K562 (cell line): Measurements from ENCODE around the gene FASTK. TPM values are rescaled to one million over a fixed set of nuclear protein-coding genes. Genes with fewer than 3 reads are reported as not detected.
A peak's percentile ranks its signal among the peaks of the same experiment; 100 is the strongest.

Experiments used
- ASH1L ChIP-seq: fragments of 450-650 bp; IDR thresholded peaks from 2 replicates; pipeline ENCODE4 v1.6.1; 2018; ENCODE audit warnings: borderline replicate concordance, mild to moderate bottlenecking, low read depth; ENCODE audit not compliant: partially characterized antibody
- BRF1 ChIP-seq: IDR thresholded peaks from 3 replicates; pipeline ENCODE4 v1.6.1; 2011; ENCODE audit warnings: borderline replicate concordance, mild to moderate bottlenecking; ENCODE audit not compliant: insufficient read length; ENCODE audit errors: extremely low read depth
- ELF2 ChIP-seq: fragments of 250-450 bp; sonication (Bioruptor Pico); IDR thresholded peaks from 2 replicates; pipeline ENCODE4 v1.5.0; 2021; ENCODE audit warnings: mild to moderate bottlenecking
- FIP1L1 ChIP-seq: fragments of 200-400 bp; formaldehyde crosslinking; IDR thresholded peaks from 2 replicates; pipeline ENCODE4 v1.6.1; 2018; ENCODE audit warnings: mild to moderate bottlenecking, low read depth, low read length; ENCODE audit not compliant: poor library complexity, severe bottlenecking
- GATA2 ChIP-seq: sonication (generic); formaldehyde crosslinking; IDR thresholded peaks from 2 replicates; pipeline ENCODE4 v1.4.0; 2020; ENCODE audit warnings: mild to moderate bottlenecking, missing genetic modification reagents
- HDGF ChIP-seq: fragments of 450-650 bp; IDR thresholded peaks from 2 replicates; pipeline ENCODE4 v1.6.1; 2016
- KAT8 ChIP-seq: fragments of 450-650 bp; IDR thresholded peaks from 2 replicates; pipeline ENCODE4 v1.6.1; 2016; ENCODE audit warnings: low read depth, mild to moderate bottlenecking
- PHTF2 ChIP-seq: fragments of 250-450 bp; sonication (Bioruptor Pico); IDR thresholded peaks from 2 replicates; pipeline ENCODE4 v1.5.0; 2021; ENCODE audit warnings: mild to moderate bottlenecking
- PML ChIP-seq: IDR thresholded peaks from 2 replicates; pipeline ENCODE4 v1.6.1; 2012; ENCODE audit warnings: low read length, inconsistent platforms
- SIN3A ChIP-seq, 2 experiments: fragments of 150-350 bp in 1 of 2; IDR thresholded peaks; 2 replicates each; pipeline ENCODE4 v1.6.1; 2011 to 2016; ENCODE audit warnings: borderline replicate concordance in 2 of 2, low read depth in 2 of 2, low read length in 2 of 2, mild to moderate bottlenecking in 2 of 2, moderate library complexity in 2 of 2; ENCODE audit not compliant: control insufficient read depth in 1 of 2
- SMAD4 ChIP-seq: fragments of 250-450 bp; sonication (Bioruptor Pico); conservative IDR thresholded peaks from 2 replicates; pipeline ENCODE4 v1.8.0; 2021; ENCODE audit warnings: inconsistent platforms, mild to moderate bottlenecking, moderate library complexity
- SMARCA4 ChIP-seq: fragments of 450-650 bp; IDR thresholded peaks from 2 replicates; pipeline ENCODE4 v1.6.1; 2016
- SREBF2 ChIP-seq: sonication (generic); formaldehyde crosslinking; IDR thresholded peaks from 2 replicates; pipeline ENCODE4 v1.4.0; 2020; ENCODE audit warnings: mild to moderate bottlenecking, missing genetic modification reagents
- ZNF445 ChIP-seq: fragments of 250-450 bp; sonication (Bioruptor Pico); IDR thresholded peaks from 2 replicates; pipeline ENCODE4 v1.4.0; 2020; ENCODE audit warnings: low read depth, mild to moderate bottlenecking, moderate library complexity
- polyA plus RNA-seq, 8 experiments: library from polyadenylated mRNA; depleted of rRNA in 4 of 8; stranded (reverse) in 5 of 8; unstranded in 3 of 8; fragments of >200 nt; fragmentation: Nextera tagmentation in 2 of 8; fragmentation: Illumina TruSeq in 1 of 8; extraction: Ambion mirVana in 2 of 8; extraction: Trizol in 1 of 8; gene quantifications; 2 replicates each; pipeline versions ENCODE4 v1.2.1 to v1.2.3, GENCODE V29; 2011 to 2014; ENCODE audit warnings: inconsistent platforms in 1 of 8, missing spikeins in 1 of 8
- total RNA-seq, 7 experiments: library from RNA; depleted of rRNA in 6 of 7; stranded (reverse); fragments of >200 nt in 6 of 7; fragmentation: Illumina TruSeq in 2 of 7; extraction: Trizol in 2 of 7; gene quantifications; 2 replicates each; pipeline versions ENCODE4 v1.2.1 to v1.2.3, GENCODE V29; 2011 to 2021; ENCODE audit warnings: low replicate concordance in 1 of 7
- TF ChIP-seq, protein P1 (sequence below): fragments of 250-450 bp; sonication (Bioruptor Pico); IDR thresholded peaks from 2 replicates; pipeline ENCODE4 v1.8.0; 2022; ENCODE audit warnings: inconsistent platforms
- TF ChIP-seq, protein P2 (sequence below): sonication (generic); formaldehyde crosslinking; IDR thresholded peaks from 2 replicates; pipeline ENCODE4 v1.9.0; 2022; ENCODE audit warnings: mild to moderate bottlenecking, missing genetic modification reagents
- TF ChIP-seq, protein P3 (sequence below): fragments of 250-450 bp; sonication (Bioruptor Pico); IDR thresholded peaks from 2 replicates; pipeline ENCODE4 v1.5.0; 2021; ENCODE audit warnings: mild to moderate bottlenecking, moderate library complexity
- TF ChIP-seq, protein P4 (sequence below): sonication (generic); formaldehyde crosslinking; IDR thresholded peaks from 2 replicates; pipeline ENCODE4 v1.4.0; 2020; ENCODE audit warnings: mild to moderate bottlenecking, missing genetic modification reagents
- TF ChIP-seq, protein P5 (sequence below): IDR thresholded peaks from 2 replicates; pipeline ENCODE4 v1.6.1; 2011; ENCODE audit warnings: borderline replicate concordance, low read depth, mild to moderate bottlenecking, moderate library complexity, low read length; ENCODE audit not compliant: insufficient read depth, poor library complexity, severe bottlenecking

Gene FASTK
- total and polyA plus RNA-seq, 9 of the 15 experiments (the other 6 are each of a cell fraction or from before 2014, with no cell fraction given), result 0.51 to 150 (median 48.2) TPM

DNA sequence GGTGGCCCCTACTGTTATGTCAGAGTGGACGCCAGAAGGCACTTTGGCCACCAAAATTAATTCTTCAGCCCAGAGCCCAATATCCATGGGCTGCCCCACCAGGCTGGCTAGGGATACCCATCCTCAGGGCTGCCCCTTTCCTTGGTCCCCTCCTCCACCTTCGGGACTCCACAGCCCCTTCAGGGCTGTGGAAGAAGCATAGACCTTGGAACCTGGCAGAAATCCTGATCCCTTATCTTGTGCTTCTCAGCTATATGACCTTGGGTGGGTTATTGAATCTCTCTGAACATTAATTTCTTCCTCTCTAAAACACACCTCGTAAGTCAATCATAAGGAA is 3.2 kb upstream of the FASTK start (continued):
- TF ChIP-seq, protein P1, sequence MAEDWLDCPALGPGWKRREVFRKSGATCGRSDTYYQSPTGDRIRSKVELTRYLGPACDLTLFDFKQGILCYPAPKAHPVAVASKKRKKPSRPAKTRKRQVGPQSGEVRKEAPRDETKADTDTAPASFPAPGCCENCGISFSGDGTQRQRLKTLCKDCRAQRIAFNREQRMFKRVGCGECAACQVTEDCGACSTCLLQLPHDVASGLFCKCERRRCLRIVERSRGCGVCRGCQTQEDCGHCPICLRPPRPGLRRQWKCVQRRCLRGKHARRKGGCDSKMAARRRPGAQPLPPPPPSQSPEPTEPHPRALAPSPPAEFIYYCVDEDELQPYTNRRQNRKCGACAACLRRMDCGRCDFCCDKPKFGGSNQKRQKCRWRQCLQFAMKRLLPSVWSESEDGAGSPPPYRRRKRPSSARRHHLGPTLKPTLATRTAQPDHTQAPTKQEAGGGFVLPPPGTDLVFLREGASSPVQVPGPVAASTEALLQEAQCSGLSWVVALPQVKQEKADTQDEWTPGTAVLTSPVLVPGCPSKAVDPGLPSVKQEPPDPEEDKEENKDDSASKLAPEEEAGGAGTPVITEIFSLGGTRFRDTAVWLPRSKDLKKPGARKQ (CRISPR knock-in tag), result no peak
- TF ChIP-seq ASH1L (no peak), BRF1 (no peak), SREBF2 (CRISPR knock-in tag) (peak; percentile 96), HDGF (no peak), SMARCA4 (no peak), GATA2 (CRISPR knock-in tag) (peak; percentile 33; the same call in 1 of the 2 replicates), ELF2 (CRISPR knock-in tag) (no peak), FIP1L1 (no peak), SIN3A (IDR thresholded peaks at IDR 0.05; ENCODE audit: borderline replicate concordance in 2 of 2, control insufficient read depth in 1 of 2, low read depth in 2 of 2, low read length in 2 of 2) (no peak), PML (0 out of 2 replicates have a peak, but pooled peaks have one; percentile 2), SMAD4 (CRISPR knock-in tag) (no peak; the same call in 1 of the 2 replicates), KAT8 (no peak), ZNF445 (CRISPR knock-in tag) (no peak), PHTF2 (no peak)
- TF ChIP-seq, protein P2, sequence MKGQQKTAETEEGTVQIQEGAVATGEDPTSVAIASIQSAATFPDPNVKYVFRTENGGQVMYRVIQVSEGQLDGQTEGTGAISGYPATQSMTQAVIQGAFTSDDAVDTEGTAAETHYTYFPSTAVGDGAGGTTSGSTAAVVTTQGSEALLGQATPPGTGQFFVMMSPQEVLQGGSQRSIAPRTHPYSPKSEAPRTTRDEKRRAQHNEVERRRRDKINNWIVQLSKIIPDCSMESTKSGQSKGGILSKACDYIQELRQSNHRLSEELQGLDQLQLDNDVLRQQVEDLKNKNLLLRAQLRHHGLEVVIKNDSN, result 0 out of 2 replicates have a peak, but pooled peaks have one; percentile 5
- TF ChIP-seq, protein P3, sequence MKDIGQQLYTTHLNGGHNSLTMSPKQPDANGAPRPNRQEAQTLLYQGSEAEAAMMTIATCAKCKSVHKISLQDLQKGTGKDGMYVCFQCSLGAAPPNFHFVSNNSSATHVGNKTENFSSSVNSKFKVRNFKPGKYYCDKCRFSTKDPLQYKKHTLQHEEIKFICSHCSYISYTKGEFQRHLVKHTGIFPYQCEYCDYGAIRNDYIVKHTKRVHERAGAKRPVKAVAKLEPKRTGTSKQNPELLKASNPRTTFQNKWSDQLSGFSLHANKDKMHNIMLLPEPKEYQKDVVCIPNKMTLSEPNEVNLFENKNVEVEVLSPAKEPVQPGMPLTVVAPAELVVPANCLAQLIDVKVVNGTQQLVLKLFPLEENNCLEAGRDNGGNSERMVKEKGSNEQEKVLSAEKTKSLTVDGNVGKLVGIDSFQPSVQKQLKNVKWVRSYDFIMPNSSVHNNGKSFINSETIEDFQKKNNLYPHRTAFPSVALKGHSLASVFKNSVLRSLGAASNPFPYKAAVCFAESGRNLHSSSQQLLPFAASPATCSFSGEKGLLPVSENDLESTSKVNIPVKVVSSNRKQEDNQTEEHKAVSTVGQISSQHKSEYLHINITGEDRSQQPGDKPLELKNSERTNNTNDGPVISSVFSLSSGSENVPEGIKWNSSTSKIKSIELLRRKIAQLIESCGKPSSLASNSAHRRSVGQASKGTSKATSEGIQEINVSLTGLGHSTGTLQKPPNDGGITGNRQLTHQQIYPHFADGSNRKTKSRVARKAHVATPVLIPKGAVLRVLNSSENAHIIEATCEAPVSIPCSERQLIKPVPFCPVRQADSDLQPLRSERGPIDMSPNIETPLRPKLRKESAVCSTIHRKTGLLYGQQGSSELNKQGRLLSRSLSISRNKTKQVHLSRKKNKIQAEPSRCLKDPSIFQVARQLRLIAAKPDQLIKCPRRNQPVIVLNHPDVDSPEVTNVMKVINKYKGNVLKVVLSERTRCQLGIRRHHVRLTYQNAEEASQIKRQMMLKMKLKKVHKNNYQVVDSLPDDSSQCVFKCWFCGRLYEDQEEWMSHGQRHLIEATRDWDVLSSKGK (CRISPR knock-in tag), result no peak
- TF ChIP-seq, protein P4, sequence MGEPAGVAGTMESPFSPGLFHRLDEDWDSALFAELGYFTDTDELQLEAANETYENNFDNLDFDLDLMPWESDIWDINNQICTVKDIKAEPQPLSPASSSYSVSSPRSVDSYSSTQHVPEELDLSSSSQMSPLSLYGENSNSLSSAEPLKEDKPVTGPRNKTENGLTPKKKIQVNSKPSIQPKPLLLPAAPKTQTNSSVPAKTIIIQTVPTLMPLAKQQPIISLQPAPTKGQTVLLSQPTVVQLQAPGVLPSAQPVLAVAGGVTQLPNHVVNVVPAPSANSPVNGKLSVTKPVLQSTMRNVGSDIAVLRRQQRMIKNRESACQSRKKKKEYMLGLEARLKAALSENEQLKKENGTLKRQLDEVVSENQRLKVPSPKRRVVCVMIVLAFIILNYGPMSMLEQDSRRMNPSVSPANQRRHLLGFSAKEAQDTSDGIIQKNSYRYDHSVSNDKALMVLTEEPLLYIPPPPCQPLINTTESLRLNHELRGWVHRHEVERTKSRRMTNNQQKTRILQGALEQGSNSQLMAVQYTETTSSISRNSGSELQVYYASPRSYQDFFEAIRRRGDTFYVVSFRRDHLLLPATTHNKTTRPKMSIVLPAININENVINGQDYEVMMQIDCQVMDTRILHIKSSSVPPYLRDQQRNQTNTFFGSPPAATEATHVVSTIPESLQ (CRISPR knock-in tag), result peak; percentile 79
- TF ChIP-seq, protein P5, sequence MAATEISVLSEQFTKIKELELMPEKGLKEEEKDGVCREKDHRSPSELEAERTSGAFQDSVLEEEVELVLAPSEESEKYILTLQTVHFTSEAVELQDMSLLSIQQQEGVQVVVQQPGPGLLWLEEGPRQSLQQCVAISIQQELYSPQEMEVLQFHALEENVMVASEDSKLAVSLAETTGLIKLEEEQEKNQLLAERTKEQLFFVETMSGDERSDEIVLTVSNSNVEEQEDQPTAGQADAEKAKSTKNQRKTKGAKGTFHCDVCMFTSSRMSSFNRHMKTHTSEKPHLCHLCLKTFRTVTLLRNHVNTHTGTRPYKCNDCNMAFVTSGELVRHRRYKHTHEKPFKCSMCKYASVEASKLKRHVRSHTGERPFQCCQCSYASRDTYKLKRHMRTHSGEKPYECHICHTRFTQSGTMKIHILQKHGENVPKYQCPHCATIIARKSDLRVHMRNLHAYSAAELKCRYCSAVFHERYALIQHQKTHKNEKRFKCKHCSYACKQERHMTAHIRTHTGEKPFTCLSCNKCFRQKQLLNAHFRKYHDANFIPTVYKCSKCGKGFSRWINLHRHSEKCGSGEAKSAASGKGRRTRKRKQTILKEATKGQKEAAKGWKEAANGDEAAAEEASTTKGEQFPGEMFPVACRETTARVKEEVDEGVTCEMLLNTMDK, result no peak
